ENCODE data around the gene UBE2E2.

Gene UBE2E2

GRCh38 chr3:23404246-23404645, 201.1 kb downstream of the UBE2E2 start:
- no peak for TF ChIP-seq REST (IDR thresholded peaks at IDR 0.05; ENCODE audit: insufficient read depth in 1 of 2, low read depth in 2 of 2, low read length in 2 of 2)
- no peak for TF ChIP-seq TAF1 (IDR thresholded peaks at IDR 0.05; ENCODE audit: borderline replicate concordance, insufficient read depth, low read length)
- no peak for TF ChIP-seq SIN3A (IDR thresholded peaks at IDR 0.05; ENCODE audit: borderline replicate concordance, insufficient read depth, low read length)
- TF ChIP-seq FOXP2 (optimal IDR thresholded peaks at IDR 0.05; ENCODE audit: borderline replicate concordance, extremely low read depth, extremely low read length, insufficient read depth) = no peak
- TF ChIP-seq POLR2AphosphoS5 (IDR thresholded peaks at IDR 0.05; ENCODE audit: low read depth, low read length) = no peak

DNA sequence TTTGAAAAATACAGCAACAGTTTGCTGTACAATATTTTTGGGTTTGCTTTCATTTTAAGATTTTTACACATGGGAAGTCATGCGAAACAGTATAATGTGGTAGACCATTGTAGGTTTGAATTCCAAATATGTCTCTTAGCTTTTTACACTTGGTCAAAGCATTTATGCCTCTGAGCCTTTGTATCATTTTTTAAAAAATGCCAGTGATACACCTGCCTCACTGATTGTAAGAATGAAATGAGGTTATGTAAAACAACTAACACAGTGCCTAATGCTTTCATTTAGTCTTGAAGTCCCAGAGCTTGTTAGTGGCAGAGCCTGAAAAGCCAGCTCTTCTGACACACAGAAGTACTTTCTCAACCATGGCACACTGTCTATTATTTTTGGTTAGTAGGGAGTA, 202.0 kb downstream of the UBE2E2 start:
- no peak for TF ChIP-seq SIN3A (IDR thresholded peaks at IDR 0.05; ENCODE audit: borderline replicate concordance, insufficient read depth, low read length)

DNA sequence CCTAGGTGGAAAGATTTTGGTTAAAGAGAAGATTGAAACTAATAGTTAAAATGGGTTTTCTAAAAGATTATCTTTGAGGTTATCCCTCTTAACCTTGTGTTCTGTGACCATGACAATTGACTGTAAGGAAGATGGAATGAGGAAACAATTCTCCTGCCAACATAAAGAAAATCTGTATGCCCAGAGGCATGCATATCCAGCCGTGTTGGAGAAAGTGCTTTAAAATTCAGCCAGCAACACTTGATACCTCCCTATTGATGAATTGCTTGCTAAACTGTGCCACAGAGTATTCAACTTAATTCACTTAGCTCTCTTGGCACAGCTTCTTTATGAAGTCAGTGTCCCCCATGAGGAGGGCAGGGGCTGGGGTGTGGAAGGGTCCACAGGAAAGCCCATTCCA, 203.5 kb downstream of the UBE2E2 start:
- TF ChIP-seq SIN3A (IDR thresholded peaks at IDR 0.05; ENCODE audit: borderline replicate concordance, insufficient read depth, low read length) (no peak), TAF1 (IDR thresholded peaks at IDR 0.05; ENCODE audit: borderline replicate concordance, insufficient read depth, low read length) (no peak), POLR2AphosphoS5 (IDR thresholded peaks at IDR 0.05; ENCODE audit: low read depth, low read length) (no peak), REST (IDR thresholded peaks at IDR 0.05; ENCODE audit: insufficient read depth in 1 of 2, low read depth in 2 of 2, low read length in 2 of 2) (no peak), FOXP2 (optimal IDR thresholded peaks at IDR 0.05; ENCODE audit: borderline replicate concordance, extremely low read depth, extremely low read length, insufficient read depth) (no peak)

DNA sequence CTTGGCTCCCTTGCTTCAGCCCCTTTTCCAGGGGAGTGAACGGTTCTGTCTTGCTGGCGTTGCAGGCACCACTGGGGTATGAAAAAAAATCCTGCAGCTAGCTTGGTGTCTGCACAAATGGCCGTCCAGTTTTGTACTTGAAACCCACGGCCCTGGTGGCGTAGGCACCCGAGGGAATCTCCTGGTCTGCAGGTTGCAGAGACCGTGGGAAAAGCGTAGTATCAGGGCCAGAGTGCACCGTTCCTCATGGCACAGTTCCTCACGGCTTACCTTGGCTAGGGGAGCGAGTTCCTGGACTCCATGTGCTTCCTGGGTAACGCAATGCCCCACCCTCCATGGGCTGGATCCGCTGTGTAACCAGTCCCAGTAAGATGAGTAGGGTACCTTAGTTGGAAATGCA, 214.9 kb downstream of the UBE2E2 start:
- no peak for TF ChIP-seq POLR2AphosphoS5 (IDR thresholded peaks at IDR 0.05; ENCODE audit: low read depth, low read length)
- TF ChIP-seq REST (IDR thresholded peaks at IDR 0.05; ENCODE audit: insufficient read depth in 1 of 2, low read depth in 2 of 2, low read length in 2 of 2) = no peak
- TF ChIP-seq SIN3A (IDR thresholded peaks at IDR 0.05; ENCODE audit: borderline replicate concordance, insufficient read depth, low read length) = no peak
- TF ChIP-seq TAF1 (IDR thresholded peaks at IDR 0.05; ENCODE audit: borderline replicate concordance, insufficient read depth, low read length) = no peak
- TF ChIP-seq FOXP2 (optimal IDR thresholded peaks at IDR 0.05; ENCODE audit: borderline replicate concordance, extremely low read depth, extremely low read length, insufficient read depth) = no peak

- TF ChIP-seq FOXP2 (optimal IDR thresholded peaks at IDR 0.05; ENCODE audit: borderline replicate concordance, extremely low read depth, extremely low read length, insufficient read depth) (no peak), SIN3A (IDR thresholded peaks at IDR 0.05; ENCODE audit: borderline replicate concordance, insufficient read depth, low read length) (no peak), REST (IDR thresholded peaks at IDR 0.05; ENCODE audit: insufficient read depth in 1 of 2, low read depth in 2 of 2, low read length in 2 of 2) (no peak), TAF1 (IDR thresholded peaks at IDR 0.05; ENCODE audit: borderline replicate concordance, insufficient read depth, low read length) (no peak), POLR2AphosphoS5 (IDR thresholded peaks at IDR 0.05; ENCODE audit: low read depth, low read length) (no peak)
Measured at GRCh38 chr3:23421811-23422516, 218.8 kb downstream of the UBE2E2 start.
